Measurements from ENCODE around the gene ERAL1.
A peak's percentile ranks its signal among the peaks of the same experiment; 100 is the strongest.
"Not testable (repeated sequence)": the region's sequence is repeated elsewhere in the genome, so short reads cannot be mapped to it uniquely, and the experiment has no call there.

The ERAL1 gene

DNA sequence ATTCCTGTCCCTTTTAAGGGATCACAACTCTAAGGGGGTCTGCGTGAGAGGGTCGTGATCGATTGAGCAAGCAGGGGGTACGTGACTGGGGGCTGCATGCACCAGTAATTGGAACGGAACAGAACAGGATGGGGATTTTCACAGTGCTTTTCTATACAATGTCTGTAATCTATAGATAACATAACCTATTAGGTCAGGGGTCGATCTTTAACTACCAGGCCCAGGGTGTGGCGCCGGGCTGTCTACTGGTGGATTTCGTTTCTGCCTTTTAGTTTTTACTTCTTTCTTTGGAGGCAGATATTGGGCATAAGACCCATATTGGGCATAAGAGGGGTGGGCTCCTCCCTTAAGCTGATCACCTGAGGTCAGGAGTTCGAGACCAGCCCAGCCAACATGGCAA lies 18.3 kb upstream of the ERAL1 start:
- DNase-seq (ENCODE audit: low spot score); H3K27me3 ChIP-seq (ENCODE audit: control insufficient read depth in 3 of 3, insufficient read depth in 3 of 3, low read depth in 1 of 3, low read length in 3 of 3): not testable (repeated sequence)
- WGBS, 2 donors (ENCODE audit: extremely low coverage in 2 of 2, insufficient read length in 2 of 2, insufficient replicate concordance in 1 of 2) = no CpG with 5 or more reads among the region's 10 CpGs

GRCh38 chr17:28839221-28839620 lies 15.6 kb upstream of the ERAL1 start:
- Histone ChIP-seq H2AK5ac (ENCODE audit: low read depth, low read length) (no peak overlapping the region), H3K4ac (ENCODE audit: low read length) (no peak overlapping the region), H2BK12ac (ENCODE audit: low read length) (no peak overlapping the region), H4K8ac (ENCODE audit: low read depth, low read length) (no peak overlapping the region), H3K27ac (replicated peaks; ENCODE audit: low read length) (no peak overlapping the region), H2BK120ac (ENCODE audit: low read depth, low read length) (no peak overlapping the region), H3K4me2 (ENCODE audit: insufficient read depth, low read length, poor library complexity, severe bottlenecking) (no peak overlapping the region), H3K18ac (ENCODE audit: low read length) (no peak overlapping the region), H2BK15ac (ENCODE audit: low read length) (no peak overlapping the region), H3K4me3 (ENCODE audit: low read length in 2 of 2) (no peak overlapping the region), H2AFZ (ENCODE audit: low read length) (no peak overlapping the region), H3K9me3 (replicated peaks in 1 of 2; ENCODE audit: control insufficient read depth in 2 of 2, insufficient read depth in 1 of 2, low read depth in 1 of 2, low read length in 2 of 2) (no peaks in the 10 kb centered on the region), H3K27me3 (ENCODE audit: control insufficient read depth in 3 of 3, insufficient read depth in 3 of 3, low read depth in 1 of 3, low read length in 3 of 3) (no peaks in the 10 kb centered on the region), H2BK5ac (ENCODE audit: low read length) (no peak overlapping the region), H3K36me3 (replicated peaks in 1 of 2; ENCODE audit: control insufficient read depth in 2 of 2, insufficient read depth in 2 of 2, low read length in 2 of 2) (peaks cover 0 to 10% of the 10 kb centered on the region in 2 donors), H3K23ac (ENCODE audit: low read depth, low read length, poor library complexity) (no peak overlapping the region), H4K91ac (ENCODE audit: low read depth, low read length, poor library complexity) (no peak overlapping the region), H3K79me1 (ENCODE audit: low read depth, low read length) (peaks cover 6% of the 10 kb centered on the region), H3K9ac (ENCODE audit: low read depth, low read length, poor library complexity) (no peak overlapping the region), H3K14ac (ENCODE audit: low read length) (no peak overlapping the region), H3K4me1 (ENCODE audit: control insufficient read depth in 2 of 2, insufficient read depth in 1 of 2, low read depth in 1 of 2, low read length in 2 of 2) (peaks cover 2 to 9% of the 10 kb centered on the region in 2 donors)
- no peak for DNase-seq (ENCODE audit: low spot score)
- no CpG with 5 or more reads among the region's 2 CpGs for WGBS, 2 donors (ENCODE audit: extremely low coverage in 2 of 2, insufficient read length in 2 of 2, insufficient replicate concordance in 1 of 2)

More for the DNA sequence above, 18.3 kb upstream of the ERAL1 start:
- H2BK12ac ChIP-seq (ENCODE audit: low read length); H2AFZ ChIP-seq (ENCODE audit: low read length); H3K14ac ChIP-seq (ENCODE audit: low read length); H2BK15ac ChIP-seq (ENCODE audit: low read length); H3K18ac ChIP-seq (ENCODE audit: low read length); H4K8ac ChIP-seq (ENCODE audit: low read depth, low read length); H2BK120ac ChIP-seq (ENCODE audit: low read depth, low read length); H3K79me1 ChIP-seq (ENCODE audit: low read depth, low read length); H2AK5ac ChIP-seq (ENCODE audit: low read depth, low read length); H2BK5ac ChIP-seq (ENCODE audit: low read length); H3K4me2 ChIP-seq (ENCODE audit: insufficient read depth, low read length, poor library complexity, severe bottlenecking); H3K9me3 ChIP-seq (replicated peaks in 1 of 2; ENCODE audit: control insufficient read depth in 2 of 2, insufficient read depth in 1 of 2, low read depth in 1 of 2, low read length in 2 of 2); H3K4me3 ChIP-seq (ENCODE audit: low read length in 2 of 2); H3K27ac ChIP-seq (replicated peaks; ENCODE audit: low read length); H3K23ac ChIP-seq (ENCODE audit: low read depth, low read length, poor library complexity); H3K4ac ChIP-seq (ENCODE audit: low read length); H4K91ac ChIP-seq (ENCODE audit: low read depth, low read length, poor library complexity); H3K4me1 ChIP-seq (ENCODE audit: control insufficient read depth in 2 of 2, insufficient read depth in 1 of 2, low read depth in 1 of 2, low read length in 2 of 2); H3K9ac ChIP-seq (ENCODE audit: low read depth, low read length, poor library complexity): not testable (repeated sequence)
- peaks cover 0 to 26% of the 10 kb centered on the region in 2 donors for H3K36me3 ChIP-seq (replicated peaks in 1 of 2; ENCODE audit: control insufficient read depth in 2 of 2, insufficient read depth in 2 of 2, low read length in 2 of 2)

DNA sequence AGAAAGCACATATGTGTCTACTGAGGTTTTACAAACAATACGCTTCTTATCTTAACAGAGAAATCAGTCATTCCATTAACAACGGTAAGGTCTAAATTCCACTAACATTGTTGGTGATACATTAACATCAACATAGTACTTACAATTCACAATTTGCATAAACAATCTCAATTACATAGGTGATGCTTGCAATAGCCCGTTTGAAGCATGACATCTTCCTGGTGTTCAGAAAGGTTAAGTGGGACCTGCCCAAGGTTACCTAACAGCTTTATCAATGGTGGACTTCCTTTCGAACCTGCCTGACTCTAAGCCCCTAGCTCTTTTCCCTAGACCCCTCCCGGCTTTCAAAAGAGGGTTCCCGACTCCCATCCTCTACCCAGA lies 12.9 kb upstream of the ERAL1 start:
- Histone ChIP-seq H3K27me3 (ENCODE audit: control insufficient read depth in 3 of 3, insufficient read depth in 3 of 3, low read depth in 1 of 3, low read length in 3 of 3) (no peaks in the 10 kb centered on the region), H3K27ac (replicated peaks; ENCODE audit: low read length) (peak overlapping the region; percentile 43)
- WGBS, 2 donors (ENCODE audit: extremely low coverage in 2 of 2, insufficient read length in 2 of 2, insufficient replicate concordance in 1 of 2) = no CpG with 5 or more reads among the region's 6 CpGs

GRCh38 chr17:28842282-28843012 lies 12.4 kb upstream of the ERAL1 start, which contains the start of gene FAM222B:
Gene FAM222B, minus strand, starts transcription at chr17:28842790. Its CDS starts 76,123 bp downstream, at chr17:28766667.
- peaks cover 2 to 9% of the 10 kb centered on the region in 2 donors for H3K4me1 ChIP-seq (ENCODE audit: control insufficient read depth in 2 of 2, insufficient read depth in 1 of 2, low read depth in 1 of 2, low read length in 2 of 2)
- no peaks in the 10 kb centered on the region for H3K9me3 ChIP-seq (replicated peaks in 1 of 2; ENCODE audit: control insufficient read depth in 2 of 2, insufficient read depth in 1 of 2, low read depth in 1 of 2, low read length in 2 of 2)
- peak within 1 kb of the TSS; percentile 25 for H3K14ac ChIP-seq (ENCODE audit: low read length)
- peak within 1 kb of the TSS; percentile 96 for H3K9ac ChIP-seq (ENCODE audit: low read depth, low read length, poor library complexity)
- H2AFZ ChIP-seq (ENCODE audit: low read length) = peak within 1 kb of the TSS; percentile 97
- H4K91ac ChIP-seq (ENCODE audit: low read depth, low read length, poor library complexity) = no peak within 1 kb of the TSS
- peaks cover 3% of the 10 kb centered on the region for H3K79me1 ChIP-seq (ENCODE audit: low read depth, low read length)
- H2BK5ac ChIP-seq (ENCODE audit: low read length) = peak within 1 kb of the TSS; percentile 91
- H2BK12ac ChIP-seq (ENCODE audit: low read length) = no peak within 1 kb of the TSS
- no peaks in the 10 kb centered on the region for H3K27me3 ChIP-seq (ENCODE audit: control insufficient read depth in 3 of 3, insufficient read depth in 3 of 3, low read depth in 1 of 3, low read length in 3 of 3)
- DNase-seq (ENCODE audit: low spot score) = peak; percentile 88
- H2BK120ac ChIP-seq (ENCODE audit: low read depth, low read length) = no peak within 1 kb of the TSS
- WGBS, 2 donors (ENCODE audit: extremely low coverage in 2 of 2, insufficient read length in 2 of 2, insufficient replicate concordance in 1 of 2) = no CpG with 5 or more reads among the region's 44 CpGs
- peaks cover 0 to 7% of the 10 kb centered on the region in 2 donors for H3K36me3 ChIP-seq (replicated peaks in 1 of 2; ENCODE audit: control insufficient read depth in 2 of 2, insufficient read depth in 2 of 2, low read length in 2 of 2)
- H3K23ac ChIP-seq (ENCODE audit: low read depth, low read length, poor library complexity) = peak within 1 kb of the TSS; percentile 37
- H3K4me2 ChIP-seq (ENCODE audit: insufficient read depth, low read length, poor library complexity, severe bottlenecking) = peak within 1 kb of the TSS; percentile 60
- H2BK15ac ChIP-seq (ENCODE audit: low read length) = peak within 1 kb of the TSS; percentile 73
- peak within 1 kb of the TSS; percentile 68 to 91 for H3K4me3 ChIP-seq (ENCODE audit: low read length in 2 of 2)
- H3K4ac ChIP-seq (ENCODE audit: low read length) = no peak within 1 kb of the TSS
- peak within 1 kb of the TSS; percentile 88 for H3K18ac ChIP-seq (ENCODE audit: low read length)
- no peak within 1 kb of the TSS for H2AK5ac ChIP-seq (ENCODE audit: low read depth, low read length)
- peak within 1 kb of the TSS; percentile 65 for H4K8ac ChIP-seq (ENCODE audit: low read depth, low read length)
- peak within 1 kb of the TSS; percentile 43 for H3K27ac ChIP-seq (replicated peaks; ENCODE audit: low read length)

More for the DNA sequence above, 12.9 kb upstream of the ERAL1 start:
- Histone ChIP-seq H3K18ac (ENCODE audit: low read length) (no peak overlapping the region), H2BK5ac (ENCODE audit: low read length) (peak overlapping the region; percentile 91), H2AK5ac (ENCODE audit: low read depth, low read length) (no peak overlapping the region), H2BK15ac (ENCODE audit: low read length) (no peak overlapping the region), H3K79me1 (ENCODE audit: low read depth, low read length) (peaks cover 3% of the 10 kb centered on the region), H3K14ac (ENCODE audit: low read length) (peak overlapping the region; percentile 25), H2AFZ (ENCODE audit: low read length) (peak overlapping the region; percentile 97), H3K9ac (ENCODE audit: low read depth, low read length, poor library complexity) (peak overlapping the region; percentile 96), H2BK120ac (ENCODE audit: low read depth, low read length) (no peak overlapping the region), H3K36me3 (replicated peaks in 1 of 2; ENCODE audit: control insufficient read depth in 2 of 2, insufficient read depth in 2 of 2, low read length in 2 of 2) (peaks cover 0 to 7% of the 10 kb centered on the region in 2 donors), H4K91ac (ENCODE audit: low read depth, low read length, poor library complexity) (no peak overlapping the region), H3K4ac (ENCODE audit: low read length) (no peak overlapping the region), H4K8ac (ENCODE audit: low read depth, low read length) (no peak overlapping the region), H2BK12ac (ENCODE audit: low read length) (no peak overlapping the region), H3K23ac (ENCODE audit: low read depth, low read length, poor library complexity) (no peak overlapping the region), H3K4me2 (ENCODE audit: insufficient read depth, low read length, poor library complexity, severe bottlenecking) (peak overlapping the region; percentile 60), H3K4me3 (ENCODE audit: low read length in 2 of 2) (peak overlapping the region; percentile 68 to 91), H3K9me3 (replicated peaks in 1 of 2; ENCODE audit: control insufficient read depth in 2 of 2, insufficient read depth in 1 of 2, low read depth in 1 of 2, low read length in 2 of 2) (no peaks in the 10 kb centered on the region), H3K4me1 (ENCODE audit: control insufficient read depth in 2 of 2, insufficient read depth in 1 of 2, low read depth in 1 of 2, low read length in 2 of 2) (peaks cover 2 to 9% of the 10 kb centered on the region in 2 donors)
- no peak for DNase-seq (ENCODE audit: low spot score)
